HG02759 (cell line): Measurements from ENCODE around the gene NR2F1-AS1.

ENCODE experiments used
- ATAC-seq: cut with Tn5 transposase; IDR thresholded peaks from one replicate; pipeline ENCODE4 v1.9.1; 2021; ENCODE audit warnings: mild to moderate bottlenecking, moderate library complexity; ENCODE audit not compliant: unreplicated experiment

NR2F1-AS1 gene

DNA sequence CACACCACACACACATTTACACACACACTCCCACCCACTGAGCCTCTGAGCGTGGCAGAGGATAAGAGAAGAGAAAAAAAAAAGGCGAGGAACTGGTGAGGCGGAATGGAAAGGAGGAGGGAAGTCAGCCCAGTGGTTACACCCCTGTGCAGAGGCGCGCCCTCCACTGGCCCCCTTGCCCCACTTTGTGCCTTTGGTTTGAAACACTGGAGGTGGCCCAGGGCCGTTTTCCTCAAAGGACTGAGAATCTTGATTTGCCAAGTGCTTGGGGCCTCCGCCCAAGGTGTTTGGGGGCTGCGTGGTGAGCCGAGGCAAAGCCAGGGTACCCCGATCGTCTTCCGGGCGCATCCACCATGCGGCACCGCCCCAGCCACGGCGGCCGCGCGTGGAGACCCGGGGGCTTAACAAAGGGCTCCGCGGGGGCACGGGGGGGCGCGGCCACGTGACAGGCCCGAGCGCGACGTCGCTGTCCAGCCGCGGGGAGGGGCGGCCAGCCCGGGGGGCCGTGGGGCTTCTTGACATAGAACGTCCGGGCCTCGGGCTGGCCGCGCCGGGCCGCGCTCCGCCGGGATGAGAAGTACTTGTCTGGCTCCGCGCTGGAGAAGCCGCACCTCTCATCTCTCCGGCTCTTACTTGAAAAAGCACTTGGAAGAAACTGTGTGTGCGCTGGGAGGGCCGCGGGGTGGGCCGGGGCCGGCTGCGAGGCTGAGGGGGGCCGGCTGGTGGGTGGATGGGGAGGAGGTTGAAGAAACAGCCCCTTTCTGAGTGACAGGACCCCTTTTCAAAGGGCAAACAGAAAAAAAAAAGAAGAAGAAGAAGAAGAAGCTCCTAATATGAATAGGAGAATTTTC is 23.0 kb upstream of the NR2F1-AS1 start:
- ATAC-seq = no peak

DNA sequence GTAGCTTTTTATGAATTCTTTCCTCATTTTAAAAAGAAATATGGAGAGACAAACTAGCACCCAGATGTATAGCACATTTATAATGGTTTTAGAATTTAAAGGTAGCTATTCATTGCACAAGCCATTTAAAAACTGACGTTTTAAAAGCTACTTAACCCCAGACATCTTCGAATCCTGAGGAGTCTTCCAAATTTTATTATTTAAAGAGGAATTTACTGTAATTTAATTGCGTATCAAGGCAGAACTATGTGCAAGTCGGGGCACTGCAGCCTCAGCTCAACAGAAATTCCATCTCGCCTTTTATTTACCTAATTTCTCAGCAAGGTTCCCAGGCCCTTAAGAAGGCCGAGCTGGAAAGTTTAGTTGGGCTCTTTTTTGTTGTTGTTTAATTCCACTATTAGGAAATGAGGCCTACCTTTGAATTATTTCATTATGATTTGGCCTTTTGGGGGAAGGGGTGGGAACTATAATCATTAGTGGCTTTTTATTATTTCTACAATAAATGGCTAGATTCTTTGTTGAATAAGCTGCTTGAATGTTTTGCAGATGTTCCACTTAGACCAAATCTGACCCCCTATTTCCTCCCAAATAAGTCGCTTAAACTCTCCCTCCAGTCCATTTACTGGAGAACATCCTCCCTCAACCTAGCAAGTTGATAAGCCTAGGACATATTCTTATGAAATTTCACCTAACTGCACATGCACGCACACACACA is 22.2 kb upstream of the NR2F1-AS1 start:
- no peak for ATAC-seq

DNA sequence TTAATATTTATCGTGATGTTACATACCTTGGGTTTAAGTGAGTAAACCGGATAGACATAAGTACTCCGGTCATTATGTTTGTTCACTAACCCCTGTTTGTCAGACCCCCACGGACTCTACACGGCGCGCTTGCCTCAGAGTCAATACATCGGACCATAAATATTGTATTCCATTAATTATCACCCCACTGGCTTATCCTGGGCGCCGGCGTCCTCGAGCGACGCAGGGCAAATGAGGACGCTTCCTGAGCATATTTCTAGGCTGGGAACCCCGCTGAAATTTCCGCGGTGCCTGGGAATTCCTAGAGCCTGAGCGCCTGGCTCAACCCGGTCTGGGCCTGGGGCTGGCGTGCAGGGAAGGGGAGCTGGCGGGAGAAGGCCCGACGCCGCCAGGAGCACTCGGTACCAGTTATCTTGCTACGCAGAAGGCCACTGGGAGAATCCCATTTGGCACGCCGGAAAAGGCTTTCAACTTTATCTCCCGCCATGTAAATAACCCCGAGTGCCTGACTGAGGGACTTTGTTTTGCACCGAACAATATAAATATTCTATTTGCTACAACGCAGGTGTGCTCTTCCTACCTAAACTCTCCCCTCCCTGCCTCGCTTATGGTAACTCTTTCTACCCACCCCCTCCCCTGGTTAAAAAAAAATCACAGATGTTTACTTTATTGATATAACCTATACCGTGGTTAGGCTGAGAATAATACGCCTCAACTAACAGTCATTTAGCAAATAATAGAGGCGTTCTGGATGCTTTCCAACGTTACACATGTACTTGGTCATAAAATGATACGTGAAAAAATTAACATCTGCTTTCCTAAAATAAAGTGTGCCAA is 21.4 kb upstream of the NR2F1-AS1 start:
- no peak for ATAC-seq

DNA sequence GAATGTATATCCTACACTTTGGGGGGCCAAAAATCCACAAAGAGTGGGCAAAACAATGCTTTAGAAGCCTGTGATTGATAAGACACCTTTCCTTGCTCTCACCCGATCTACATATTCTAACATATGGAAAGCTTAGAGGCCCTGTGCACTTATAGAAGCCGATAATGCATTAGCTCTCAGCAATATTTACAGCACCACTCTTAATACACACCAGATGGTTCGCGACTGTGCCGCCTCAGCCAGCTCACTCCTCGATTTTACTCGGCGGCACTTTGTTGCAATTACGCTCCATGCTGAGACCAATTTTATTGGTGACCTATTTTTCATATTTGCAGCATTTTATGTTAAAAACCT is 20.8 kb upstream of the NR2F1-AS1 start:
- no peak for ATAC-seq

DNA sequence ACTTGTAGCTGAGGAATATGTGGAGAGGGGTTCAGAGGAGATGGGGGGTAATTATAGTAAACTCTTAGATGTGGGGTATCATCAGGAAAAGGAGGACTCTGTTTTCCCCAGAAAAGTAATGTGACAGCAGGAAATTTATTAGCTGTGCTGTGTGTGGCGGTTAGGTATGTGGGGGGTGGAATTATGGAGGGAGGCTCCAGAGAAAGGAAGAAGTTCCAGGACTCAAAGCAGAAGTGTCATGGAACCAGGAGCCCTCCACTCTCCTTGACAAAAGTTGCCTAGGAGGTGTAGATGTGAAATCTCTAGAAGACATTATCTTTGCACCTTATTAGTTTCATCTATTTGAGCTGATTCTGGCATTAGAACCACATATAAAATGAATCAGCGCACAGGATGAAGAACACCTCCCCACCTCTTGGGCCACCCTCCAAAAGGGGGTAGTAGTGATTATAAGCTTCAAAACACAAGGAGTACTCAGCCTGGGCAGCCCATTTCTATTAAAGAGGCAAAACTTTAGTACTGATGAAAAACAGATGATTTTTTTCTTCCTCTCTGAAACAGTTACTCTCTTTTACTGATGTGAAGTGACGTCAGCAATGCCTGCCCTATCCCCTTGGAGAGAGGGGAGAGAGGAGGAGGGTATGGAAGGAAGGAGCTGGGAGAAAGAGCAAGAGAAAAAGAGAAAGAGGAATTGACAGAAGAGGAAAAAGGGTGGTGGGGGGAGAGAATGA is 20.2 kb upstream of the NR2F1-AS1 start:
- ATAC-seq = no peak

DNA sequence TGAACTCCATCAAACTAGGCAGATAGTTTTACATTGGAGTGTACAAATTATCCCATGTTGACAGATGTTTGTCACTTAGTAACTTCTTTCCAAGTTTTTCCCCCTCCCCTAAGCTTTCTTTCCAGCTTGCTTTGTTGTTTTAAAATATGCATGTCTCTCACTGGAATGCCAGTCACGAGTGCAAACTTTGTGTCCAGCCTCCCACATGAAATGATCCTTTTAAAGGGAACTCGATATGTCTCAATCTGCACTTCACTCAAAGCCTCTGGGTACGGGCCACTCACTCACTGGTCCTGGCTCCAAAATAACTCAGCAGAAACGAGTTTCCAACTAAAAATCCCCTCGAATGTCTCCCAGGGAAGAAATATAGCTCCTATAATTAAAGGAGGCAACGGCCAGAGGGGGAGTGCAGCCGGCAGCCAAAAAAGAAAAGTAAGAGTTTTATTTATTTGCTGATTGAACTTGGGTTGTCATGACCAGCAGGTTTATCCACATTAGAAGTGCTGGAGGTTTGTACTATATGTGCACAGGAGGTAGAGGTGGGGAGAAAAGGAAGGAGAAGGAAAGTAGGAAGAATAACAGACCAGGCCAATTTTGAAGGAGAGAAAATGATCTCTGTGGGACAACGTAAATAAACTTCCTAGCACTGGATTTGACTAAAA is 19.5 kb upstream of the NR2F1-AS1 start:
- no peak for ATAC-seq

DNA sequence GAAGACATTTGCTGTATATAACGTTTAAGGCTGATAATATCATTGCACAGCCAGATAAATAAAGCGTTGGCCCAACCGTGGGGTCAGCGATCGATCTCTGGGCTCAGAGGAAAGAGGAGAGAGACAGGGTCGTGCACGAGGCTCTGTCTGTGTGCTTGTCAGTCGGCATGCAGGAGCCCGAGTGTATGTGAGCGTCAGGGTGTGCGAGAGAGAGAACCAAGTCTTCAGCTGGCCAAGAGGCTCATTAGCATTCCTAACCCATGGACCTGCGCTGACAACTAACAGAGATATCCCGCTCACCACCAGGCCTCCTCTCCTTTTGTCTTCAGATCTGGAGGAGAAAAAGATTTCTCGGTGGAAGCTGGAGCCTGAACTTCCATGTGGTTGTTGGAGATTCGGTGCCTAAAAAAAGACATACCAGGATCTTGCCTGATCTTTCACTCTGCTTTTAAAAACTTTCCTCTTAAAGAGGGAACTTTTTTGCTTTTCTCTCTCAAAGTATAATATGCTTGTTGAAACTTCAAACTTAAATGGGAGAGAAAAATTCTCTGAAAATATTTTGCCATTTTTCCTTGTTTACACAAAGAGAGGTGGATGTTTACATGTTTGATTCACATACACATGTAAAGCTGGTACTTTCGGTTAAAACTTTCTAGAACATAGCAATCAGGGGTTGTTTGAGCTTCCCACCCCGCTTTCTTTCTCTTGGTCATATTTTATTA is 18.5 kb upstream of the NR2F1-AS1 start:
- ATAC-seq = no peak

DNA sequence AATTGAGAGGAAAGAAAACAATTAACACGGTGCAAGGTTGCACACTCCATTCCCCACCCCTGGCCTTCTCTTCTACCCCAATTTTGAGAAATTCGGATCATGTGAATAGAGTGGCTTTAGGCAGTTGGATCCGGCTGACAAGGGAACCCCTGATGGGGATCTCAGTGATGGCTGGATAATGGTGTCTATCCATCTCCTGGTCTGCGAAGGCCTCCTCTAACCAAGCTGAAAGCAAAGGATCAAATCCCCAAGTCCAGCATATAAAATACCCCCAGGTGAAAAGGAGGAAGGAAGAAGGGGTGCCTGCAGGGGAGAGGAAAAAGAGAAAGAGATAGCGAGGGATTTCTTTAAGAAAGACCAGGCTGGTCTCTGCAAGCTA is 18.0 kb upstream of the NR2F1-AS1 start:
- ATAC-seq = no peak

DNA sequence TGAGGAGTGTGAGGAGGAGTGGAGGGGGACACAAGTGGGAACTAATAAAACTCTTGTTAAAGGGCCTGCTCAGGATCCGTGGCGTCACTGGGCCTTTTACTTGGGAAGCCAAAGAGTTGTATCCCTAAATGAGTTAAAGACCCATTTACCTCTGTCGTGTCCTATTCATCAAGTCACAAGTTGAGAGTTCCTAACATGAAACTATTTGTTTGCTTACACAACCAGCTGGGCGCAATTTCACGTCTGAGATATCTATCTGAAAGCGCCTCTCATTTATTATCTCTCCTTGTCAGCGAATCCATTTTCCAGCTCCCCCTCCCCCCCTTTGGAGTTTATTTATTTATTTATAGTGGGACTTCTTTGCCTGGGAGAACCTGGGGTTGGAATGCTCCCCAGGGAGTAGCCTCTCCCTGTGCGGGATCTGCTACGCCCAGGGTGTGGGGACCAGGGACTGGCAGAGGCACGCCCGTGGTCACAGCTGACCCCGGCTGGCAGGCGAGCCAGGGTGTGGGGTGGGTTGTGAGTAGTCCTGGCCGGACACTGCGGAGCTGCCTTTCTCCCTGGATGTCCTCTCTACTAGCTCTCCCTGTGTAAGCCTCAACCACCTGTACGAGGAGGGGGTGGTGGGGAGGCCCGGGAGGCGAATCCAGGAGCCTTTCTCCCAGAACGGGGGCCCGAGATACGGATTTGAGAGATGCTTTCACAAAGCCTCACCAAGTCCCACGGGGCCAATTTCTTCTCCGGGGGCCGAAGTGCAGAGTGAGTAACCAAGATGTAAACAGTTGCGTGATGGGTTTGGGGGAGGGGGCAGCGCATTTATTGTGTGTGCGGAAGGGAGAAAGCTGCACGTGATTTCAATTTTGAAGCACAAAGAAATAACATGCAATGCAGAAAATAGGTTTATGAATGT is 17.3 kb upstream of the NR2F1-AS1 start:
- no peak for ATAC-seq

DNA sequence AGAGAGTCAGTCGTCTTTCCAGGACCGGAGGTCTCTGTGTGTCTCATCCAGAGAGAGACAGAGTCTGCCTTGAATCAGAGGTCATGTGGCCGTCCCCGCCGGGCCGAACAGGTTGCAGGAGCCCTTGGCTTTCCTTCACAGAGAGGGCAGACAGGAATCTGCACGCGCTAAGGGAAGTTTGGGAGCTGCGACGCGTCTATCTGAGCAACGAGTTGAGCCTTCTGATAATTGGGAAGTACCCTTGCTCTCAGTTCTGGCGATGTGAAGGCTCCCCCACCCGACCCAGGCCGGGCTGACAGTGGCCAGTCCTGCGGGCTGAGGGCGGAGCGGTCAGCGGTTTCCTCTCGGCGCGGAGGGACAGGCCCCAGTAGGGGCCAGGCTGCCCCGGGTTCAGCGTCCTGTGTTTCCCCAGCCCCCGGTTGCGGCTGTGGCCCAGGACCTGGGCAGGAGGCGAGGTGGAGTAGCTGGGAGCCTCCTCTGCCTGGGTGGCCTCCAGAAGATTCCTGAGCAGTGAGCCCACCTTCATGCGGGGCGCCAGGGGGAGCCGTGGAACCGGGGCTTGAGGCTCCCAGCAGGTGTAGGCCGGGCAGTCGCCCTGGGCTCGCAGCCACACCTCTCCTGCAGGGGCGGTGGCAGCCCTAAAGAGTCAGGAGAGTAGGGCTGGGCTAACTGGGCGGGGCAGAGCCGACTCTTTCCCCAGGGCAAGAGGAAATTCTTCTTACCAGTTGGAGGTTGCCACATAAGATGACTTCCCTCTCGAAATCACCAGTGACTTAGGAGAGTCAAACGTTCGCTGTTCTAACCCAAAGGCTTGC is 15.9 kb upstream of the NR2F1-AS1 start:
- ATAC-seq = no peak

DNA sequence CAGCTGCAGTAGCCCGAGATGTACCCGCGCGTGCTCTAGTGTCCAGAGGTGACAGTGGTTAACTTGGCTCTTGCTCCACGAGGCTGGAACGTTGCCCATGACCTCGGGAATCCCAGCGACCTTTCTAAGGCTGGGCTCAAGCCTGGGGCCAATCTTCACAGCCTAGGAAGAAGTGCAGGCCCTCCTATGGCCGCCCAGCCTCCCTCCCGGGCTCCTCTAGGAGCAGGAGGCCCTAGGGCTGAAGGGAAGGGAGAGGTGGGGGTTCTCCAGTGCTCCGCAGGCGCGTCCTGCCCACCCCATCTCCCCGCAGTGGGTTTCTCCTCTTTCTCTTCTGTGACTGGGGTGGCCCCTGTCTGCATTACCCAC is 15.3 kb upstream of the NR2F1-AS1 start:
- no peak for ATAC-seq

DNA sequence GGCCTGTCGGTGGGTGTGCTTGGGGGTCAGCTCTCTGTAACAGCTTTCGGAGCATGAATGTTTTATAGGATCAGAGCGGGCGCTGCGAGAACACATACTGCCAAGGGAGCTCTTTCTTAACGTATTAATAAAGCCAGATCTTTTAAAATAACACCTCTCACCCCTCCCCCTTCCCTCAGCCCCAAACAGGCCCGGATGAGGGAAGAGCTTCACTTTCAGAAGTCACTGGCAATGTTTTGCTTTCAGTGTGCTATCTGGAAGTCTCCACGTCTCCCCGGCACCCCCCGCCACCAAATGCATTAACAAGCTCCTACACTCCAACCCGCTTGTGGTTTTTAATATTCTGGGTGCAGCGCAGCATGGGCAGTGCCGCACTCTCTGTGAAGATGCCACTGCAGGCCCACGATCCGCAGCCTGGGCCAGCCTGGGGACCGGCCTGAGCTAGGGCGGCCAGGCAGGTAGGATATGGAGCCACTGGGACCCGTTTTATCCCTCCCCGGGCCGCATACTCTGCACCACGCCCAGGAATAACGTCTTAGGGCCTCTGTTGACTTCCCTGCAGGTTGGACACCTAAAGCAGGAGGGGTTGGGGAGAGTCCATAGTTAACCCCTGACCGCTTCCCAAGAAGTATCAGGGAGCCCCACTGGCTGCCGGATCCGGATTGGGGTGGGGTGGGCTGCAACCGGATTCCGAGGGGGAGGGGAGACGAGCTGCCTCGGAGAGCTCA is 14.6 kb upstream of the NR2F1-AS1 start:
- ATAC-seq = no peak

DNA sequence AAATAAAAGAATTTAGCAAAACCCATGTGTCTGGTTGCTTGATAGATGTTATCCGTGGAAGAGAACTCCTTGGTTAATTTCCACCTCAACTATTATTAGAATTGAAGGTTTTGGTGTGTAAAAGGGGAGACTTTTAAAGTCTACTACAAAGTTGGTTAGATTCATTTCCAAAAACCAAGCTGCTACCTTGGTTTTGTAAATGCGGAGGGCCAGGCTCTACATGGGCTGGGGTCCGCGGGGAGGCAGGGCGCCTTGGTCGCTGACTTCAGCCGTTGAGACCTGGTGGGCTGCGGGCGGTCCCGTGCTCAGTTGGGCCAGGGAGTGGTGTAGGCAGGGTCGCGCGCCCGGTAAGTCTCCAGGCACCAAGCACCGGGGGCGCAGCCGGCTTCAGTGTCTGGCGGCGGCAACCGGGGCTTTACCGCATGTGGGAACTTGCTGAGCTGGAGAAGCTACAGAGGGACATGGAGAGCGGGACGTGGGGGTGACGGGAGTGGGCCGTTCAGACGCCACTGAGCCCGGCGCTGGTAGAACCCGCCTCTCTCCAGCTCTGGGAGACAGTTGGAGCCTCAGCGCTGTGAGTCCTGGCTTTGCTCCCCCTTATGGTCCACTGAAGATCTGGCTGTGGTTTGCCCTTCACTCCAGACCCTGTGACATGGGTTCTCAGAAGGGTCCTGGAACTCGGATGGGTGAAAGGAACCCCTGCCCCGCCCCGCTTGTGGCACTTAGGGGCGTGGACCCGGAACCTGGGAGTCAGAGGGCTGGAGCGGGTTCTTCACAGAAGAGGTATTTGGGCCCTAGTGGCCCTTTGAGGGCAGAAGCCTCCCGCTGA is 13.8 kb upstream of the NR2F1-AS1 start:
- no peak for ATAC-seq

DNA sequence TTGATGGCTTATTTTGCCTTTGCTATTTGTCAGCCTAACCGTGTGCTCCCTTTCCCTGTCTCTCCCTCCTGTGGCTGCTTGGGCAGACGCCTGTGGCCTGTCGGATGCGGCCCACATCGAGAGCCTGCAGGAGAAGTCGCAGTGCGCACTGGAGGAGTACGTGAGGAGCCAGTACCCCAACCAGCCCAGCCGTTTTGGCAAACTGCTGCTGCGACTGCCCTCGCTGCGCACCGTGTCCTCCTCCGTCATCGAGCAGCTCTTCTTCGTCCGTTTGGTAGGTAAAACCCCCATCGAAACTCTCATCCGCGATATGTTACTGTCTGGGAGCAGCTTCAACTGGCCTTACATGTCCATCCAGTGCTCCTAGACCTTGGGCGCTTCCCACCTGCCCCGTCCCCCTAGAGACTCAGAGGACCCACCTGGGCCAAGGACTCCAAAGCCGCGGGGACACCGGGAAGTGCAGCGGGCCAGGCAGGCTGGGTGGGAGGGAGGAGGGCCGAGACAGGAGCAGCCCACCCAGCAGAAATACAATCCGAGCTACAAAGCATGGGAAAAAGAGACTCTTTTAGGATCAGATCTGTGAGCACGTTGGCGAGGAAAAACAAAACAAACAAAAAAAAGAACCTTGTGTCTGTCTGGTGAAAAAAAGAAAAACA is 12.6 kb upstream of the NR2F1-AS1 start:
- ATAC-seq = no peak

DNA sequence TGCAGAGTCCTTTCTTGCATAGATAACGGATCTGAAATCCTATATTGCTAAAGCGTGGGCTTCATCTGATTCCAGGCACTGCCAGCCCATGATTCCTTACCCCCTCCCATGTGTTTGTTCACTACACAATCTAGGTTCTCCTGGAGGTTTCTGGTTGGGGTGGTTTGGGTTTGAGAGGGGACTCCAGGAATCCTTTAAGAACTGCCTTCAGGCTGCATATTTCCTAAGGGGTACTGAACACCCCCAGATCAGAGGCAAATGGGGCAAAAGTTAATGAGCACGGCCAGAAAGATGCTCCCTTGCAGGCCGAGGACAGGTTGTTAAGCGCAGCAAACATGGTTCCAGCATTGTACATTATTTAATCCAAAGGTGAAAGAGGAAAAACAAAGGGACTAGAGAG is 11.9 kb upstream of the NR2F1-AS1 start:
- no peak for ATAC-seq
